Hepatocyte (in vitro differentiated cells): Measurements from ENCODE around the gene LHFPL2. TPM values are rescaled to one million over a fixed set of nuclear protein-coding genes. Genes with fewer than 3 reads are reported as not detected.
"Not testable (repeated sequence)": the region's sequence is repeated elsewhere in the genome, so short reads cannot be mapped to it uniquely, and the experiment has no call there.

Experiments
- DNase-seq: peaks from one replicate; pipeline ENCODE4 v3.0.0-alpha.2; 2016; ENCODE audit warnings: low spot score
- H2AFZ ChIP-seq: fragments of 200-600 bp; sonication (generic); 2 replicates; pipeline ENCODE4 v1.6.0; 2016; ENCODE audit warnings: antibody characterized with exemption, mild to moderate bottlenecking
- H3K27ac ChIP-seq: fragments of 200-600 bp; sonication (generic); 2 replicates; pipeline ENCODE4 v1.5.1; 2016; ENCODE audit warnings: mild to moderate bottlenecking
- H3K27me3 ChIP-seq: fragments of 200-600 bp; sonication (generic); 2 replicates; pipeline ENCODE4 v1.6.1; 2016
- H3K36me3 ChIP-seq: fragments of 200-600 bp; sonication (generic); replicated peaks from 2 replicates; pipeline ENCODE4 v1.5.1; 2016; ENCODE audit warnings: low read depth; ENCODE audit not compliant: insufficient read depth
- H3K4me1 ChIP-seq: fragments of 200-600 bp; sonication (generic); 2 replicates; pipeline ENCODE4 v1.5.1; 2016; ENCODE audit warnings: mild to moderate bottlenecking, moderate library complexity; ENCODE audit not compliant: insufficient read depth
- H3K4me2 ChIP-seq: fragments of 200-600 bp; sonication (generic); 2 replicates; pipeline ENCODE4 v1.6.0; 2016
- H3K4me3 ChIP-seq: fragments of 200-600 bp; sonication (generic); 2 replicates; pipeline ENCODE4 v1.5.1; 2016; ENCODE audit warnings: mild to moderate bottlenecking
- H3K79me2 ChIP-seq: fragments of 200-600 bp; sonication (generic); 2 replicates; pipeline ENCODE4 v1.6.0; 2017; ENCODE audit warnings: mild to moderate bottlenecking
- H3K9me2 ChIP-seq: fragments of 200-600 bp; sonication (generic); replicated peaks from 2 replicates; pipeline ENCODE4 v1.6.0; 2017; ENCODE audit warnings: mild to moderate bottlenecking; ENCODE audit not compliant: insufficient read depth
- H3K9me3 ChIP-seq: fragments of 200-600 bp; sonication (generic); 2 replicates; pipeline ENCODE4 v1.5.1; 2016; ENCODE audit warnings: low read depth, mild to moderate bottlenecking
- H4K20me1 ChIP-seq: fragments of 200-600 bp; sonication (generic); 2 replicates; pipeline ENCODE4 v1.6.0; 2016; ENCODE audit warnings: mild to moderate bottlenecking; ENCODE audit not compliant: insufficient read depth, poor library complexity, severe bottlenecking
- CTCF ChIP-seq: fragments of 200-600 bp; sonication (generic); IDR thresholded peaks from 2 replicates; pipeline ENCODE4 v1.5.1; 2016; ENCODE audit warnings: antibody characterized with exemption, mild to moderate bottlenecking; ENCODE audit not compliant: poor library complexity
- EZH2 ChIP-seq: fragments of 200-600 bp; sonication (generic); IDR thresholded peaks from 2 replicates; pipeline ENCODE4 v1.6.1; 2016; ENCODE audit warnings: antibody characterized with exemption, mild to moderate bottlenecking, borderline replicate concordance
- EZH2phosphoT487 ChIP-seq: fragments of 200-600 bp; sonication (generic); IDR thresholded peaks from one replicate; pipeline ENCODE4 v1.6.1; 2018; ENCODE audit warnings: antibody characterized with exemption, mild to moderate bottlenecking, low read depth, moderate library complexity; ENCODE audit not compliant: unreplicated experiment, severe bottlenecking
- whole genome bisulfite sequencing: methylation state at CpG from one replicate; pipeline ENCODE4 v1.1.6; 2016; ENCODE audit warnings: low lambda C conversion rate; ENCODE audit errors: missing lambda C conversion rate; 5-methylcytosine and 5-hydroxymethylcytosine counted together
- polyA plus RNA-seq: library from polyadenylated mRNA; unstranded; fragments of >200 nt; fragmentation: Nextera tagmentation; extraction: Ambion mirVana; gene quantifications from 2 replicates; pipeline ENCODE4 v1.2.1, GENCODE V29; 2016
- total RNA-seq: library from RNA; depleted of rRNA; stranded (reverse); fragments of >200 nt; gene quantifications from 2 replicates; pipeline ENCODE4 v1.2.3, GENCODE V29; 2014

Gene LHFPL2
- total and polyA plus RNA-seq, 2 experiments from 2014 or later, result 15.6 to 39.9 TPM

- no peaks in the 10 kb centered on the region for H4K20me1 ChIP-seq
- DNase-seq, result no peak
- H3K9me3 ChIP-seq, result no peaks in the 10 kb centered on the region
- H3K4me3 ChIP-seq, result no peak overlapping the region
- no peaks in the 10 kb centered on the region for H3K27me3 ChIP-seq
- 98% methylated on average over 2 of the region's 2 CpGs for WGBS
- TF ChIP-seq EZH2phosphoT487 (no peak), EZH2 (no peak), CTCF (no peak)
- H2AFZ ChIP-seq, result no peak overlapping the region
- no peaks in the 10 kb centered on the region for H3K4me1 ChIP-seq
- H3K4me2 ChIP-seq, result no peak overlapping the region
- H3K9me2 ChIP-seq, result no peaks in the 10 kb centered on the region
- no peaks in the 10 kb centered on the region for H3K36me3 ChIP-seq
- no peaks in the 10 kb centered on the region for H3K79me2 ChIP-seq
- no peak overlapping the region for H3K27ac ChIP-seq
Observed at GRCh38 chr5:78458843-78459242, 189.7 kb downstream of the LHFPL2 start.

GRCh38 chr5:78457507-78457906, 191.1 kb downstream of the LHFPL2 start:
- 52% methylated on average over 14 of the region's 14 CpGs for WGBS

GRCh38 chr5:78449103-78449502, 199.5 kb downstream of the LHFPL2 start:
- Histone ChIP-seq H3K9me2 (no peaks in the 10 kb centered on the region), H3K4me1 (no peaks in the 10 kb centered on the region), H3K9me3 (no peaks in the 10 kb centered on the region), H4K20me1 (no peaks in the 10 kb centered on the region), H3K27me3 (no peaks in the 10 kb centered on the region), H3K4me2 (no peak overlapping the region), H2AFZ (no peak overlapping the region), H3K79me2 (no peaks in the 10 kb centered on the region), H3K36me3 (no peaks in the 10 kb centered on the region), H3K27ac (no peak overlapping the region), H3K4me3 (no peak overlapping the region)
- TF ChIP-seq CTCF (no peak), EZH2 (no peak), EZH2phosphoT487 (no peak)
- no peak for DNase-seq

More at GRCh38 chr5:78457507-78457906, 191.1 kb downstream of the LHFPL2 start:
- not testable (repeated sequence) for H3K4me2 ChIP-seq, H3K9me2 ChIP-seq, H3K27ac ChIP-seq, H3K27me3 ChIP-seq, H3K9me3 ChIP-seq, H3K36me3 ChIP-seq, H3K4me3 ChIP-seq, DNase-seq, H4K20me1 ChIP-seq, H3K79me2 ChIP-seq, H3K4me1 ChIP-seq, H2AFZ ChIP-seq

- H3K27me3 ChIP-seq, result no peaks in the 10 kb centered on the region
- H3K79me2 ChIP-seq, result no peaks in the 10 kb centered on the region
- no peak for DNase-seq
- no peak for TF ChIP-seq EZH2phosphoT487
- no peak for TF ChIP-seq EZH2
- no peak for TF ChIP-seq CTCF
- H3K4me3 ChIP-seq, result no peak overlapping the region
- no peak overlapping the region for H3K4me2 ChIP-seq
- no peaks in the 10 kb centered on the region for H4K20me1 ChIP-seq
- WGBS, result 94% methylated on average over 1 of the region's 3 CpGs
- H3K9me3 ChIP-seq, result no peaks in the 10 kb centered on the region
- H3K36me3 ChIP-seq, result no peaks in the 10 kb centered on the region
- no peaks in the 10 kb centered on the region for H3K9me2 ChIP-seq
- H3K4me1 ChIP-seq, result no peaks in the 10 kb centered on the region
- H3K27ac ChIP-seq, result no peak overlapping the region
- no peak overlapping the region for H2AFZ ChIP-seq
Observed at GRCh38 chr5:78447775-78448424, 200.7 kb downstream of the LHFPL2 start.
